Activated B cell treated with CpG ODN at 0.5 μM for 24 hours (primary cell): ENCODE measurements around the gene KLK3. TPM values are rescaled to one million over a fixed set of nuclear protein-coding genes. Genes with fewer than 3 reads are reported as not detected.

Experiments used
- ATAC-seq: fragments of 200-7000 bp; cut with Tn5 transposase; one replicate; pipeline ENCODE4 v1.10.0; 2021; ENCODE audit warnings: low read depth, mild to moderate bottlenecking, moderate library complexity
- CTCF ChIA-PET: fragments of 350-600 bp; sonication (Branson Sonifier 250); formaldehyde crosslinking; loops from one replicate; lab custom pipeline; 2021; ENCODE audit warnings: antibody characterized with exemption; lab: Charles Lee
- POLR2A ChIA-PET: fragments of 350-600 bp; sonication (Branson Sonifier 250); formaldehyde crosslinking; loops from one replicate; lab custom pipeline; 2021; ENCODE audit warnings: antibody characterized with exemption; lab: Charles Lee
- DNase-seq: peaks from one replicate; pipeline ENCODE4 v3.0.0; 2022
- H3K27ac Mint-ChIP-seq: one replicate; pipeline ENCODE4 v1.8.0; 2020; ENCODE audit warnings: mixed read lengths
- H3K27me3 Mint-ChIP-seq: one replicate; pipeline ENCODE4 v1.8.0; 2021; ENCODE audit warnings: mixed read lengths
- H3K36me3 Mint-ChIP-seq: one replicate; pipeline ENCODE4 v1.8.0; 2021; ENCODE audit warnings: low read depth, mixed read lengths
- H3K4me1 Mint-ChIP-seq: one replicate; pipeline ENCODE4 v1.8.0; 2021; ENCODE audit warnings: mixed read lengths
- H3K4me3 Mint-ChIP-seq: one replicate; pipeline ENCODE4 v1.8.0; 2020; ENCODE audit warnings: mild to moderate bottlenecking, mixed read lengths
- H3K9me3 Mint-ChIP-seq: one replicate; pipeline ENCODE4 v1.8.0; 2020; ENCODE audit warnings: mixed read lengths
- intact Hi-C: fragments of 100-400 bp; cut with micrococcal nuclease; formaldehyde crosslinking; loops from one replicate; pipeline ENCODE4 v1.15.1; 2024
- total RNA-seq: library from RNA; stranded (reverse); gene quantifications from 2 replicates; pipeline ENCODE4 v1.2.3, GENCODE V29; 2022
- TF ChIP-seq, protein P1 (sequence below): fragments of 200-600 bp; IDR thresholded peaks from one replicate; pipeline ENCODE4 v1.8.0; 2022; ENCODE audit warnings: antibody characterized with exemption, mild to moderate bottlenecking

The KLK3 gene
- total RNA-seq, 1 donor from 2014 or later: not detected

DNA sequence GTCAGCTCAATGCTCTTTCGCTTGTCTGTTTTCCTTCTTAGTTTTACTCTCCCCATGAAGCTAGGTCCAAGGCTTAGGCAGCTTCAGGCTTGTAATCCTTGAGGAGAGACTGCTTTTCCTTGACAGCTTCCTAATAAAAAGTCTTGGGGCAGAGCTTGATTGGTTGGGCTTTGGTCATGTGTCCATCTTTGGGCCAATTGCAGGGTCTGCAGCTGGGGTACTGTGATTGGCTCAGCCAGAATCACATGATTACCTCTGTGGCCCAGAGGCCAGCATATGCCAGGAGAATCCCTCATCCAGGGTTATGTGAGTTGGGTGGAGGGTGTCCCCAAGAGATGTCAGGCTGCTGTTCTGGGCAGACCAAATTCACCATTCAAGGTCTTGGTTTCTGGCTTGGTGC is 39.3 kb upstream of the KLK3 start:
- Mint-ChIP-seq H3K27me3 (peaks cover 15% of the 10 kb centered on the region), H3K4me3 (no peak overlapping the region), H3K4me1 (peaks cover 42% of the 10 kb centered on the region), H3K27ac (no peak overlapping the region), H3K36me3 (no peaks in the 10 kb centered on the region), H3K9me3 (no peaks in the 10 kb centered on the region)
- ChIA-PET CTCF (interaction anchor here (1.0 kb wide), 1 partner anchor 107 kb away, joined by 3 read pairs; no protein-coding TSS in a partner anchor), POLR2A (interaction anchor here (0.6 to 1.4 kb wide), 3 partner anchors 11 to 1309 kb away, joined by 3 to 8 read pairs (median 4); no protein-coding TSS in a partner anchor)
- TF ChIP-seq, protein P1, sequence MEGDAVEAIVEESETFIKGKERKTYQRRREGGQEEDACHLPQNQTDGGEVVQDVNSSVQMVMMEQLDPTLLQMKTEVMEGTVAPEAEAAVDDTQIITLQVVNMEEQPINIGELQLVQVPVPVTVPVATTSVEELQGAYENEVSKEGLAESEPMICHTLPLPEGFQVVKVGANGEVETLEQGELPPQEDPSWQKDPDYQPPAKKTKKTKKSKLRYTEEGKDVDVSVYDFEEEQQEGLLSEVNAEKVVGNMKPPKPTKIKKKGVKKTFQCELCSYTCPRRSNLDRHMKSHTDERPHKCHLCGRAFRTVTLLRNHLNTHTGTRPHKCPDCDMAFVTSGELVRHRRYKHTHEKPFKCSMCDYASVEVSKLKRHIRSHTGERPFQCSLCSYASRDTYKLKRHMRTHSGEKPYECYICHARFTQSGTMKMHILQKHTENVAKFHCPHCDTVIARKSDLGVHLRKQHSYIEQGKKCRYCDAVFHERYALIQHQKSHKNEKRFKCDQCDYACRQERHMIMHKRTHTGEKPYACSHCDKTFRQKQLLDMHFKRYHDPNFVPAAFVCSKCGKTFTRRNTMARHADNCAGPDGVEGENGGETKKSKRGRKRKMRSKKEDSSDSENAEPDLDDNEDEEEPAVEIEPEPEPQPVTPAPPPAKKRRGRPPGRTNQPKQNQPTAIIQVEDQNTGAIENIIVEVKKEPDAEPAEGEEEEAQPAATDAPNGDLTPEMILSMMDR: no peak
- intact Hi-C loops: no loop called here
- no peak for DNase-seq
- no peak for ATAC-seq

DNA sequence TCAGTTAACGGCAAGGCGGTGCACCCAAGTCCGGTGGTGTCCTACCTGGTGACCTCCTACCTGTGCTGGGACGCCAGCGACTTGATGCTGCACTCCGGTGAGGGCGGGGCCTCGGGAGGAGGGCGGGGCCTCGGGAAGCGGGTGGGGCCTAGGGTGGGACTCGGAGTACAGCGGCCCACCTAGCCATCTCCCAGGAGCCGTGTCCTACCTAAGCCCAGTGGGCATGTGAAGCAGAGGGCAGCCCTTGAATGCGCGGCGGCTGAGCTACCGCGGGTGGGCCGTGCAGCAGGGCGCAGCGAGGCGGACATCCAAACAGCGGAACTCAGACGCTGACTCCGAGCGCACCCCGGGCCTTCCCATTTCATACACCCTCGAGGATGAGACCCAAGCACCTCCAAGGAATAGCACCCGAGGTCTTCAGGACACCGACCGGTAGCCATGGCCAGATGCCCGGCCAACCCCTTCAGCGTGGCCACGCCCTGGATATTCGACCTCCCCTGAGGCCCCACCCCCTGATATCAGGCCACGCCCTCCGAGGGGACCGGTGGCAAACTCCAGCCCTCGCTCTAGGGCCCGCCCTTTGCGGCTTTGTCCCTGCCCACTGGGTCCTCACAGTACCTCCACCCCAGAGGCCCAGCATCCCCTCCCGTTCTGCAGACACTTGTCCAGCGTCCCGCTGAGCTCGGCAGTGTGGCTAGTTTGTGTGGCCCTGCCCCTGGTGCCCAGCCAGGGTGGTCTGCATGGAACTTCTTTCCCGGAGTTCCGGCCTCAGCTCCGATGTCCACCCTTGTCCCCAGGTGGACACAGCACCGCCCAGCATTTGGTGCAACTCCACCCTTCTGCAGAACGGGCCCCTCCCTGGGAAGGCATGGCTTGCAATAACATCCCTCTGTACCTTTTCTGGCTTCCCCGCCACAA is 36.5 kb upstream of the KLK3 start:
- DNase-seq: peak; percentile 73
- CTCF ChIA-PET: interaction anchor here (1.0 kb wide), 1 partner anchor 104 kb away, joined by 3 read pairs; no protein-coding TSS in a partner anchor
- peaks cover 66% of the 10 kb centered on the region for H3K4me1 Mint-ChIP-seq
- H3K36me3 Mint-ChIP-seq: no peaks in the 10 kb centered on the region
- intact Hi-C loops: loop anchor here (1.0 kb wide), 4 partner anchors 13 to 78 kb away; no protein-coding TSS in a partner anchor
- ATAC-seq: peak; percentile 57
- H3K27ac Mint-ChIP-seq: peak overlapping the region; percentile 90
- H3K27me3 Mint-ChIP-seq: peaks cover 13% of the 10 kb centered on the region
- H3K4me3 Mint-ChIP-seq: peak overlapping the region; percentile 88
- H3K9me3 Mint-ChIP-seq: no peaks in the 10 kb centered on the region
- POLR2A ChIA-PET: interaction anchor here (0.6 to 2.0 kb wide), 6 partner anchors 14 to 489 kb away, joined by 3 to 30 read pairs (median 4); partner anchors contain the start of gene KCNC3
- TF ChIP-seq, protein P1: no peak

DNA sequence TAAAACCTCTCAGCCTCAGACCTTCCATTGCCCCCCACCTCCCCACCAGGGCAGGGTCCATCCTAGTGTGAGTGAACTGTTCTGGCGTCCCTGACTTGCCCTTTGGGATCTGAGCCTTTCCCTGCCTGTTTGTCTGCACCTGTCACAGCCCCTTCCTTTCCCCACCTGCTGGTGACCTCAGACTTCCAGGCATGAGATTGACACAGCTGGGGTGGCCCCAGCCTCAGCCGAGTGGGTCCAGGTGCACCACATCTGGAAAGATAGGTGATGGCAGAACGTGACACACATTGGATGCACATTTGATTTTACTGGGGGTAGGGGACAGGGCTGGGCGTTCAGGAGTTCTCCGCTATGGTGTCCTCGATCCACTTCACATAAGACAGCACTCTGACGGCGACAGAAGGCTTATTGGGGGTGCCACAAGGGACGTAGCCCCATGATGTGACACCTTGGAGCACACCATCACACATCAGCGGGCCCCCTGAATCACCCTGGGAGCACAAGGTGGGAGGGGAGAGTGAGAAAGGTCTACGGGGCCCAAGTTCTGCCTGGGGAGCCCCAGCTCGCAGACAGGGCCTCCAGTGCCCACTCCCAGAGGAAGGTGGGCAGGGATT is 35.7 kb upstream of the KLK3 start:
- Mint-ChIP-seq H3K36me3 (no peaks in the 10 kb centered on the region), H3K27ac (peak overlapping the region; percentile 90), H3K9me3 (no peaks in the 10 kb centered on the region), H3K27me3 (peaks cover 13% of the 10 kb centered on the region), H3K4me1 (peaks cover 69% of the 10 kb centered on the region), H3K4me3 (peak overlapping the region; percentile 88)
- DNase-seq: no peak
- TF ChIP-seq, protein P1: no peak
- ChIA-PET CTCF (no interaction called here), POLR2A (interaction anchor here (0.7 to 2.0 kb wide), 4 partner anchors 14 to 443 kb away, joined by 3 to 30 read pairs (median 8); no protein-coding TSS in a partner anchor)
- intact Hi-C loops: loop anchor here (1.0 kb wide), 2 partner anchors 17 to 77 kb away; no protein-coding TSS in a partner anchor
- ATAC-seq: no peak

DNA sequence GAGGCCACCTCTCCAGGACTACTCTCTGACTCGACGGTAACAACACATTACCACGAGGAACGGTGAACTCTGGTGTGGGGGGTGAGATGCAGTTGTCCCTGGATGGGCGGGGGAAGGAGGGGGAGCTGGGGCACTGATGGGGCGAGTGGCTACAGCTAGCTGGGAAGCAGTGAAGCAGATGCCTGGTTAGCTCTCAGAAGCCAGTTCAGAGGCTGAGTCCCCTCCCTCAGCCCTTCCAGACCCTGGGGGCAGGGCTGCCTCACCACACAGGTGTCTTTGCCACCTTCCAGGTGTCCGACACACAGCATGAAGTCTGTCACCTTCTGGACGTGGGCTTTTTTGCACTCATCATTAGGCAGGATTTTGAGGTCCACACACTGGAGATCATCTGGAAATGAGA is 35.1 kb upstream of the KLK3 start:
- TF ChIP-seq, protein P1: no peak
- Mint-ChIP-seq H3K9me3 (no peaks in the 10 kb centered on the region), H3K4me1 (peaks cover 69% of the 10 kb centered on the region), H3K36me3 (no peaks in the 10 kb centered on the region), H3K27ac (peak overlapping the region; percentile 71), H3K4me3 (peak overlapping the region; percentile 74), H3K27me3 (peaks cover 10% of the 10 kb centered on the region)
- ChIA-PET POLR2A (interaction anchor here (0.6 to 1.8 kb wide), 4 partner anchors 15 to 488 kb away, joined by 4 to 11 read pairs (median 5); no protein-coding TSS in a partner anchor), CTCF (no interaction called here)
- DNase-seq (no peak), ATAC-seq (no peak)
- intact Hi-C loops: no loop called here
